HCT116 (cell line): ENCODE data around the gene ZBTB21. TPM values are rescaled to one million over a fixed set of nuclear protein-coding genes. Genes with fewer than 3 reads are reported as not detected.

Experiments used
- ATAC-seq: fragments of 200-7000 bp; cut with Tn5 transposase; 2 replicates; pipeline ENCODE4 v1.9.1; 2020; ENCODE audit warnings: mild to moderate bottlenecking, moderate library complexity
- BruUV-seq: library from RNA; stranded (reverse); fragments of 400-500 nt; replicated peaks from 2 replicates; lab custom pipeline; 2021; lab: Mats Ljungman, UMichigan
- CTCF ChIA-PET: fragments of 300-600 bp; sonication (Branson Sonifier 250); formaldehyde crosslinking; loops from one replicate; lab custom pipeline; 2021; ENCODE audit warnings: antibody characterized with exemption; lab: Charles Lee
- POLR2A ChIA-PET: fragments of 300-600, 350-600 bp; sonication (Branson Sonifier 250); formaldehyde crosslinking; loops from one replicate; lab custom pipeline; 2021; ENCODE audit warnings: antibody characterized with exemption; lab: Charles Lee
- RAD21 ChIA-PET, 2 experiments: fragments of 300-600 bp; sonication (Branson Sonifier 250); formaldehyde crosslinking; loops; one replicate each; lab custom pipeline; 2023; ENCODE audit warnings: low total read pairs in 2 of 2; ENCODE audit not compliant: uncharacterized antibody in 2 of 2, unreplicated experiment in 2 of 2, low non-redundant PET in 1 of 2; lab: Charles Lee
- DNase-seq: peaks from one replicate; pipeline ENCODE4 v3.0.0-alpha.2; 2010; ENCODE audit warnings: low read depth, low spot score
- H2AFZ ChIP-seq: fragments of 200-600 bp; shearing (Covaris generic), sonication (generic); 2 replicates; pipeline ENCODE4 v1.6.1; 2017; ENCODE audit warnings: low read depth, mixed run types, mixed read lengths, antibody characterized with exemption, low read length; ENCODE audit not compliant: poor library complexity, severe bottlenecking
- H3K27ac ChIP-seq: 2 replicates; pipeline ENCODE4 v1.5.1; 2012; ENCODE audit warnings: low read depth, low read length
- H3K27me3 ChIP-seq: fragments of 200-600 bp; sonication (generic); 2 replicates; pipeline ENCODE4 v1.6.1; 2016; ENCODE audit warnings: mixed run types, low read length, mixed read lengths; ENCODE audit not compliant: insufficient read depth
- H3K36me3 ChIP-seq, 2 experiments: fragments of 200-500 bp in 1 of 2; fragments of 200-600 bp in 1 of 2; sonication (Bioruptor generic) in 1 of 2; sonication (generic) in 1 of 2; 2 replicates each; pipeline versions ENCODE4 v1.5.1 to v1.6.1; 2014 to 2016; ENCODE audit warnings: low read length in 2 of 2, inconsistent platforms in 1 of 2, mixed read lengths in 1 of 2, mixed run types in 1 of 2; ENCODE audit not compliant: insufficient read depth in 2 of 2, control insufficient read depth in 1 of 2
- H3K4me1 ChIP-seq, 2 experiments: fragments of 200-600 bp in 1 of 2; sonication (generic) in 1 of 2; 2 replicates each; pipeline versions ENCODE4 v1.5.1 to v1.6.1; 2012 to 2017; ENCODE audit warnings: low read length in 2 of 2, inconsistent platforms in 1 of 2, mild to moderate bottlenecking in 1 of 2, mixed read lengths in 1 of 2, mixed run types in 1 of 2, moderate library complexity in 1 of 2; ENCODE audit not compliant: insufficient read depth in 2 of 2, control insufficient read depth in 1 of 2
- H3K4me2 ChIP-seq: fragments of 200-600 bp; sonication (generic); 2 replicates; pipeline ENCODE4 v1.6.1; 2017; ENCODE audit warnings: mixed run types, low read length, mixed read lengths
- H3K4me3 ChIP-seq, 2 experiments: fragments of 200-600 bp in 1 of 2; sonication (generic) in 1 of 2; replicated peaks in 1 of 2; 2 replicates each; pipeline ENCODE4 v1.5.1; 2011 to 2016; ENCODE audit warnings: low read length in 2 of 2, control low read depth in 1 of 2, low read depth in 1 of 2, mild to moderate bottlenecking in 1 of 2, mixed read lengths in 1 of 2, mixed run types in 1 of 2
- H3K79me2 ChIP-seq: fragments of 200-600 bp; sonication (generic); 2 replicates; pipeline ENCODE4 v1.6.1; 2017; ENCODE audit warnings: mild to moderate bottlenecking, mixed run types, low read length, moderate library complexity, mixed read lengths; ENCODE audit not compliant: insufficient read depth
- H3K9ac ChIP-seq: fragments of 200-600 bp; sonication (generic); 2 replicates; pipeline ENCODE4 v1.6.1; 2016; ENCODE audit warnings: low read length, mixed read lengths
- H3K9me2 ChIP-seq: fragments of 200-600 bp; sonication (generic), shearing (Covaris generic); 2 replicates; pipeline ENCODE4 v1.6.1; 2017; ENCODE audit warnings: mixed run types, mild to moderate bottlenecking, moderate library complexity; ENCODE audit not compliant: insufficient read depth
- H3K9me3 ChIP-seq, 2 experiments: fragments of 200-500 bp in 1 of 2; fragments of 200-600 bp in 1 of 2; sonication (Bioruptor generic) in 1 of 2; sonication (generic) in 1 of 2; 2 replicates each; pipeline ENCODE4 v1.6.1; 2014 to 2017; ENCODE audit warnings: low read length in 2 of 2, mixed read lengths in 2 of 2, inconsistent platforms in 1 of 2, low read depth in 1 of 2, mild to moderate bottlenecking in 1 of 2, mixed run types in 1 of 2, moderate library complexity in 1 of 2; ENCODE audit not compliant: control insufficient read depth in 1 of 2, insufficient read depth in 1 of 2
- H4K20me1 ChIP-seq: fragments of 200-600 bp; sonication (generic), shearing (Covaris generic); 2 replicates; pipeline ENCODE4 v1.6.1; 2017; ENCODE audit warnings: mixed run types, mild to moderate bottlenecking, moderate library complexity; ENCODE audit not compliant: insufficient read depth
- ATF3 ChIP-seq: IDR thresholded peaks from 2 replicates; pipeline ENCODE4 v1.6.1; 2012
- CBX3 ChIP-seq: IDR thresholded peaks from 2 replicates; pipeline ENCODE4 v1.6.1; 2012; ENCODE audit warnings: low read depth
- ELF1 ChIP-seq: IDR thresholded peaks from 2 replicates; pipeline ENCODE4 v1.6.1; 2012; ENCODE audit warnings: low read depth, borderline replicate concordance
- EZH2phosphoT487 ChIP-seq: fragments of 200-600 bp; IDR thresholded peaks from 2 replicates; pipeline ENCODE4 v1.6.1; 2018; ENCODE audit warnings: antibody characterized with exemption, borderline replicate concordance
- FOSL1 ChIP-seq: IDR thresholded peaks from 2 replicates; pipeline ENCODE4 v1.6.1; 2012; ENCODE audit warnings: low read depth
- JUND ChIP-seq: IDR thresholded peaks from 2 replicates; pipeline ENCODE4 v1.6.1; 2012
- POLR2AphosphoS5 ChIP-seq: IDR thresholded peaks from 2 replicates; pipeline ENCODE4 v1.6.1; 2011; ENCODE audit warnings: mild to moderate bottlenecking, low read depth, low read length, moderate library complexity
- RAD21 ChIP-seq: IDR thresholded peaks from 2 replicates; pipeline ENCODE4 v1.6.1; 2012; ENCODE audit warnings: low read depth, mild to moderate bottlenecking
- REST ChIP-seq: IDR thresholded peaks from 2 replicates; pipeline ENCODE4 v1.6.1; 2012; ENCODE audit warnings: low read depth
- SIN3A ChIP-seq: IDR thresholded peaks from 2 replicates; pipeline ENCODE4 v1.6.1; 2012; ENCODE audit warnings: low read depth
- SP1 ChIP-seq: IDR thresholded peaks from 2 replicates; pipeline ENCODE4 v1.6.1; 2012; ENCODE audit warnings: low read depth
- SRF ChIP-seq: IDR thresholded peaks from 2 replicates; pipeline ENCODE4 v1.6.1; 2012; ENCODE audit warnings: low read depth
- TCF7L2 ChIP-seq: IDR thresholded peaks from 2 replicates; pipeline ENCODE4 v1.7.0; 2011; ENCODE audit warnings: borderline replicate concordance, inconsistent platforms; ENCODE audit not compliant: insufficient read depth, insufficient read length; ENCODE audit errors: extremely low read depth
- ZNF274 ChIP-seq: fragments of 200-500 bp; sonication (Bioruptor generic); IDR thresholded peaks from 2 replicates; pipeline ENCODE4 v1.6.1; 2014; ENCODE audit warnings: mild to moderate bottlenecking, low read depth, low read length, inconsistent platforms
- intact Hi-C: fragments of 100-400 bp; cut with micrococcal nuclease; formaldehyde crosslinking; loops from 2 replicates; pipeline ENCODE4 v1.10.0; 2022
- total RNA-seq: library from RNA; stranded (reverse); gene quantifications from one replicate; pipeline ENCODE4 v1.2.1, GENCODE V29; 2021; ENCODE audit not compliant: unreplicated experiment

Gene ZBTB21
- total RNA-seq, 1 experiment from 2014 or later, result 28.7 TPM

GRCh38 chr21:41967708-41968107 is 42.5 kb downstream of the ZBTB21 start:
- RAD21 ChIA-PET, result no interaction called here
- no peak for DNase-seq
- Histone ChIP-seq H3K36me3 (no peaks in the 10 kb centered on the region), H4K20me1 (no peaks in the 10 kb centered on the region), H3K9me2 (no peaks in the 10 kb centered on the region), H3K4me1 (no peaks in the 10 kb centered on the region), H3K27ac (no peak overlapping the region), H3K4me3 (no peak overlapping the region), H3K9me3 (no peaks in the 10 kb centered on the region), H2AFZ (no peak overlapping the region), H3K9ac (no peak overlapping the region), H3K4me2 (no peak overlapping the region), H3K79me2 (no peaks in the 10 kb centered on the region), H3K27me3 (no peaks in the 10 kb centered on the region)
- BruUV-seq, result no TSS peak
- intact Hi-C loops, result no loop called here
- CTCF ChIA-PET, result no interaction called here
- TF ChIP-seq SP1, result no peak
- POLR2A ChIA-PET, result no interaction called here
- ATAC-seq, result no peak

GRCh38 chr21:41966872-41967621 is 43.1 kb downstream of the ZBTB21 start:
- intact Hi-C loops, result no loop called here
- no peaks in the 10 kb centered on the region for H3K9me2 ChIP-seq
- no peak overlapping the region for H3K27ac ChIP-seq
- no TSS peak for BruUV-seq
- H3K4me2 ChIP-seq, result no peak overlapping the region
- no peak for DNase-seq
- ATAC-seq, result no peak
- H2AFZ ChIP-seq, result no peak overlapping the region
- no peak overlapping the region for H3K4me3 ChIP-seq
- ChIA-PET CTCF (no interaction called here), RAD21 (no interaction called here), POLR2A (no interaction called here)
- no peaks in the 10 kb centered on the region for H3K9me3 ChIP-seq
- H3K4me1 ChIP-seq, result no peaks in the 10 kb centered on the region
- no peak for TF ChIP-seq ZNF274
- no peak for TF ChIP-seq SIN3A
- TF ChIP-seq ATF3, result no peak
- TF ChIP-seq CBX3, result no peak
- no peak for TF ChIP-seq POLR2AphosphoS5
- TF ChIP-seq ELF1, result no peak
- no peak for TF ChIP-seq REST
- TF ChIP-seq SRF, result no peak
- no peak for TF ChIP-seq TCF7L2
- no peak for TF ChIP-seq EZH2phosphoT487
- no peak for TF ChIP-seq FOSL1
- no peak for TF ChIP-seq SP1
- TF ChIP-seq RAD21, result no peak
- TF ChIP-seq JUND, result no peak
- H4K20me1 ChIP-seq, result no peaks in the 10 kb centered on the region
- H3K79me2 ChIP-seq, result no peaks in the 10 kb centered on the region
- H3K36me3 ChIP-seq, result no peaks in the 10 kb centered on the region
- H3K27me3 ChIP-seq, result no peaks in the 10 kb centered on the region
- H3K9ac ChIP-seq, result no peak overlapping the region
